Rectal smooth muscle tissue (tissue), 1 donor: ENCODE data around the gene MPV17L.
A peak's percentile ranks its signal among the peaks of the same experiment; 100 is the strongest.
"Not testable (repeated sequence)": the region's sequence is repeated elsewhere in the genome, so short reads cannot be mapped to it uniquely, and the experiment has no call there.

Source experiments
- H3K27ac ChIP-seq: one replicate; pipeline ENCODE4 v1.7.0; 2013; ENCODE audit warnings: low read depth, low read length, inconsistent platforms
- H3K27me3 ChIP-seq: one replicate; pipeline ENCODE4 v1.7.0; 2013; ENCODE audit warnings: low read length; ENCODE audit not compliant: control insufficient read depth, insufficient read depth
- H3K36me3 ChIP-seq: one replicate; pipeline ENCODE4 v1.7.0; 2013; ENCODE audit warnings: low read length; ENCODE audit not compliant: control insufficient read depth, insufficient read depth
- H3K4me1 ChIP-seq: one replicate; pipeline ENCODE4 v1.7.0; 2013; ENCODE audit warnings: low read length; ENCODE audit not compliant: control insufficient read depth, insufficient read depth
- H3K4me3 ChIP-seq: one replicate; pipeline ENCODE4 v1.7.0; 2013; ENCODE audit warnings: low read length
- H3K9ac ChIP-seq: one replicate; pipeline ENCODE4 v1.7.0; 2013; ENCODE audit warnings: low read length

Gene MPV17L

GRCh38 chr16:15421696-15422095 is 26.1 kb downstream of the MPV17L start:
- not testable (repeated sequence) for H3K27me3 ChIP-seq, H3K27ac ChIP-seq, H3K4me3 ChIP-seq, H3K4me1 ChIP-seq, H3K9ac ChIP-seq, H3K36me3 ChIP-seq

- no peaks in the 10 kb centered on the region for H3K36me3 ChIP-seq
- no peak overlapping the region for H3K27ac ChIP-seq
- H3K9ac ChIP-seq: no peak overlapping the region
- H3K4me3 ChIP-seq: no peak overlapping the region
- no peaks in the 10 kb centered on the region for H3K4me1 ChIP-seq
- H3K27me3 ChIP-seq: no peaks in the 10 kb centered on the region
Measured at GRCh38 chr16:15422222-15422621, 26.7 kb downstream of the MPV17L start.

GRCh38 chr16:15425861-15426260 is 30.3 kb downstream of the MPV17L start:
- H3K4me1 ChIP-seq: no peaks in the 10 kb centered on the region
- H3K4me3 ChIP-seq: no peak overlapping the region
- H3K36me3 ChIP-seq: no peaks in the 10 kb centered on the region
- H3K27ac ChIP-seq: no peak overlapping the region
- H3K9ac ChIP-seq: no peak overlapping the region
- no peaks in the 10 kb centered on the region for H3K27me3 ChIP-seq

- Histone ChIP-seq H3K36me3 (no peaks in the 10 kb centered on the region), H3K9ac (no peak overlapping the region), H3K4me3 (no peak overlapping the region), H3K27ac (no peak overlapping the region), H3K4me1 (no peaks in the 10 kb centered on the region), H3K27me3 (no peaks in the 10 kb centered on the region)
Measured at GRCh38 chr16:15426796-15427195, 31.2 kb downstream of the MPV17L start.

- Histone ChIP-seq H3K9ac (no peak overlapping the region), H3K4me3 (no peak overlapping the region), H3K4me1 (no peaks in the 10 kb centered on the region), H3K27me3 (no peaks in the 10 kb centered on the region), H3K27ac (no peak overlapping the region), H3K36me3 (no peaks in the 10 kb centered on the region)
Measured at GRCh38 chr16:15427648-15428239, 32.2 kb downstream of the MPV17L start.

GRCh38 chr16:15430884-15431283 is 35.3 kb downstream of the MPV17L start:
- not testable (repeated sequence) for H3K27me3 ChIP-seq, H3K4me1 ChIP-seq, H3K27ac ChIP-seq

GRCh38 chr16:15434079-15434424 is 38.5 kb downstream of the MPV17L start:
- H3K4me1 ChIP-seq: peaks cover 5% of the 10 kb centered on the region
- peak overlapping the region; percentile 83 for H3K4me3 ChIP-seq
- H3K36me3 ChIP-seq: no peaks in the 10 kb centered on the region
- no peak overlapping the region for H3K27ac ChIP-seq
- no peaks in the 10 kb centered on the region for H3K27me3 ChIP-seq
- peak overlapping the region; percentile 21 for H3K9ac ChIP-seq

More at GRCh38 chr16:15430884-15431283, 35.3 kb downstream of the MPV17L start:
- not testable (repeated sequence) for H3K9ac ChIP-seq, H3K36me3 ChIP-seq, H3K4me3 ChIP-seq

GRCh38 chr16:15434425-15435215 is 39.1 kb downstream of the MPV17L start, which contains the start of gene BMERB1:
Gene BMERB1, plus strand, starts transcription at chr16:15434588. Its CDS starts 66 bp downstream, at chr16:15434654.
- Histone ChIP-seq H3K9ac (peak within 1 kb of the TSS; percentile 21), H3K4me1 (peaks cover 5% of the 10 kb centered on the region), H3K27me3 (no peaks in the 10 kb centered on the region), H3K4me3 (peak within 1 kb of the TSS; percentile 83), H3K27ac (peak within 1 kb of the TSS; percentile 80), H3K36me3 (no peaks in the 10 kb centered on the region)

GRCh38 chr16:15435216-15435864 is 39.8 kb downstream of the MPV17L start:
- Histone ChIP-seq H3K27ac (peak overlapping the region; percentile 80), H3K4me3 (peak overlapping the region; percentile 83), H3K27me3 (no peaks in the 10 kb centered on the region), H3K4me1 (peaks cover 5% of the 10 kb centered on the region), H3K36me3 (no peaks in the 10 kb centered on the region), H3K9ac (no peak overlapping the region)

GRCh38 chr16:15439102-15439501 is 43.5 kb downstream of the MPV17L start:
- Histone ChIP-seq H3K27me3 (no peaks in the 10 kb centered on the region), H3K9ac (no peak overlapping the region), H3K27ac (no peak overlapping the region), H3K4me3 (no peak overlapping the region), H3K36me3 (no peaks in the 10 kb centered on the region), H3K4me1 (peaks cover 1% of the 10 kb centered on the region)

GRCh38 chr16:15439521-15439920 is 44.0 kb downstream of the MPV17L start:
- H3K36me3 ChIP-seq: no peaks in the 10 kb centered on the region
- no peak overlapping the region for H3K9ac ChIP-seq
- no peaks in the 10 kb centered on the region for H3K27me3 ChIP-seq
- no peak overlapping the region for H3K4me3 ChIP-seq
- no peak overlapping the region for H3K27ac ChIP-seq
- H3K4me1 ChIP-seq: no peaks in the 10 kb centered on the region

- Histone ChIP-seq H3K27ac (no peak overlapping the region), H3K36me3 (no peaks in the 10 kb centered on the region), H3K4me1 (no peaks in the 10 kb centered on the region), H3K4me3 (no peak overlapping the region), H3K27me3 (no peaks in the 10 kb centered on the region), H3K9ac (no peak overlapping the region)
Measured at GRCh38 chr16:15440852-15441251, 45.3 kb downstream of the MPV17L start.
